ENCODE data around the gene CENPS. TPM values are rescaled to one million over a fixed set of nuclear protein-coding genes. Genes with fewer than 3 reads are reported as not detected.
A peak's percentile ranks its signal among the peaks of the same experiment; 100 is the strongest.

Gene CENPS
- total RNA-seq, 1 experiment from 2014 or later, result 19.0 TPM

GRCh38 chr1:10474613-10475507 is 44.6 kb downstream of the CENPS start, which contains the start of gene PEX14:
Gene PEX14 (plus strand): TSS chr1:10474950. CDS start chr1:10474967, 17 bp downstream.
- Mint-ChIP-seq H3K4me1 (ENCODE audit: insufficient read depth, unreplicated experiment) (peaks cover 13% of the 10 kb centered on the region), H3K27me3 (ENCODE audit: insufficient read depth, unreplicated experiment) (no peaks in the 10 kb centered on the region), H3K36me3 (ENCODE audit: insufficient read depth, unreplicated experiment) (no peaks in the 10 kb centered on the region), H3K9me3 (ENCODE audit: unreplicated experiment) (no peaks in the 10 kb centered on the region), H3K27ac (ENCODE audit: low read depth, unreplicated experiment) (peak within 1 kb of the TSS; percentile 90), H3K4me3 (ENCODE audit: unreplicated experiment) (peak within 1 kb of the TSS; percentile 98)
- POLR2A ChIA-PET, result interaction anchor here (0.6 to 3.4 kb wide), 12 partner anchors 15 to 584 kb away, joined by 3 to 14 read pairs (median 4); partner anchors contain the start of genes CENPS and KIF1B
- CTCF ChIA-PET, result interaction anchor here (0.7 to 1.6 kb wide), 5 partner anchors 15 to 105 kb away, joined by 3 to 15 read pairs (median 4); partner anchors contain the start of gene CENPS
- no TSS peak for BruUV-seq (replicated peaks)
- DNase-seq (ENCODE audit: unreplicated experiment), result peak; percentile 89
- TF ChIP-seq CTCF (IDR thresholded peaks at IDR 0.05; ENCODE audit: unreplicated experiment), result no peak
- intact Hi-C loops (cut with micrococcal nuclease), result no loop called here

- CTCF ChIA-PET, result interaction anchor here (0.7 to 1.6 kb wide), 5 partner anchors 15 to 104 kb away, joined by 3 to 15 read pairs (median 4); partner anchors contain the start of gene CENPS
- POLR2A ChIA-PET, result interaction anchor here (0.6 to 3.4 kb wide), 11 partner anchors 16 to 585 kb away, joined by 3 to 14 read pairs (median 3); partner anchors contain the start of genes CENPS and KIF1B
- peak overlapping the region; percentile 98 for H3K4me3 Mint-ChIP-seq (ENCODE audit: unreplicated experiment)
- DNase-seq (ENCODE audit: unreplicated experiment), result no peak
- peak overlapping the region; percentile 90 for H3K27ac Mint-ChIP-seq (ENCODE audit: low read depth, unreplicated experiment)
- H3K4me1 Mint-ChIP-seq (ENCODE audit: insufficient read depth, unreplicated experiment), result peaks cover 13% of the 10 kb centered on the region
- H3K27me3 Mint-ChIP-seq (ENCODE audit: insufficient read depth, unreplicated experiment), result no peaks in the 10 kb centered on the region
- BruUV-seq (replicated peaks), result no TSS peak
- TF ChIP-seq CTCF (IDR thresholded peaks at IDR 0.05; ENCODE audit: unreplicated experiment), result no peak
- intact Hi-C loops (cut with micrococcal nuclease), result no loop called here
- no peaks in the 10 kb centered on the region for H3K36me3 Mint-ChIP-seq (ENCODE audit: insufficient read depth, unreplicated experiment)
- H3K9me3 Mint-ChIP-seq (ENCODE audit: unreplicated experiment), result no peaks in the 10 kb centered on the region
Measured at GRCh38 chr1:10475510-10475909, 45.3 kb downstream of the CENPS start.

DNA sequence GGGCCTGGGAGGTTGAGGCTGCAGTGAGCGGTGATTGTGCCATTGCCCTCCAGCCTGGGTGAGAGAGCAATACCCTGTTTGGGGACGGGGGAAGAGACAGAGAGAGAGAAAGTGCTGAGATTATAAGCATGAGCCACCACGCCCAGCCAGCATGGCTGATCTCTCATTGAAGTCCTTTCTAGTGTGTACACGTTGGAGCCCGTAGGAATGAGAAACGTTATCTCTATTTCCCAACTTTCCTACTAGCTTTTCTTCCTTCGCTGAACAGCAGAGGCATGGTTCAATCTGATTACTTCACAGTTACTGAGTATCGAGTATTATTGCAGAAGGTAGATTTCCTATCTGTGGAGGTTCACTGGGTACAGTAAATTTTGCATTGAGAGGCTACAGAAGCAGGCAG is 49.1 kb downstream of the CENPS start:
- no peaks in the 10 kb centered on the region for H3K9me3 Mint-ChIP-seq (ENCODE audit: unreplicated experiment)
- intact Hi-C loops (cut with micrococcal nuclease), result no loop called here
- no TSS peak for BruUV-seq (replicated peaks)
- H3K4me3 Mint-ChIP-seq (ENCODE audit: unreplicated experiment), result no peak overlapping the region
- DNase-seq (ENCODE audit: unreplicated experiment), result no peak
- TF ChIP-seq CTCF (IDR thresholded peaks at IDR 0.05; ENCODE audit: unreplicated experiment), result no peak
- no peak overlapping the region for H3K27ac Mint-ChIP-seq (ENCODE audit: low read depth, unreplicated experiment)
- peaks cover 13% of the 10 kb centered on the region for H3K4me1 Mint-ChIP-seq (ENCODE audit: insufficient read depth, unreplicated experiment)
- ChIA-PET CTCF (interaction anchor here (0.6 to 4.8 kb wide), 2 partner anchors 15 to 106 kb away, joined by 3 to 27 read pairs; no protein-coding TSS in a partner anchor), POLR2A (no interaction called here)
- no peaks in the 10 kb centered on the region for H3K27me3 Mint-ChIP-seq (ENCODE audit: insufficient read depth, unreplicated experiment)
- H3K36me3 Mint-ChIP-seq (ENCODE audit: insufficient read depth, unreplicated experiment), result no peaks in the 10 kb centered on the region

GRCh38 chr1:10480614-10481013 is 50.4 kb downstream of the CENPS start:
- Mint-ChIP-seq H3K4me3 (ENCODE audit: unreplicated experiment) (no peak overlapping the region), H3K9me3 (ENCODE audit: unreplicated experiment) (no peaks in the 10 kb centered on the region), H3K36me3 (ENCODE audit: insufficient read depth, unreplicated experiment) (no peaks in the 10 kb centered on the region), H3K27ac (ENCODE audit: low read depth, unreplicated experiment) (no peak overlapping the region), H3K27me3 (ENCODE audit: insufficient read depth, unreplicated experiment) (no peaks in the 10 kb centered on the region), H3K4me1 (ENCODE audit: insufficient read depth, unreplicated experiment) (peaks cover 12% of the 10 kb centered on the region)
- ChIA-PET CTCF (interaction anchor here (0.7 to 4.8 kb wide), 2 partner anchors 14 to 111 kb away, joined by 3 to 27 read pairs; no protein-coding TSS in a partner anchor), POLR2A (no interaction called here)
- intact Hi-C loops (cut with micrococcal nuclease), result no loop called here
- no peak for TF ChIP-seq CTCF (IDR thresholded peaks at IDR 0.05; ENCODE audit: unreplicated experiment)
- no TSS peak for BruUV-seq (replicated peaks)
- no peak for DNase-seq (ENCODE audit: unreplicated experiment)
